Fibroblast of the aortic adventitia (primary cell): ENCODE measurements around the gene DAG1. TPM values are rescaled to one million over a fixed set of nuclear protein-coding genes. Genes with fewer than 3 reads are reported as not detected.

Experiments used
- DNase-seq: peaks from one replicate; pipeline ENCODE4 v3.0.0-alpha.2; 2010; ENCODE audit warnings: low read depth
- H3K4me3 ChIP-seq: 2 replicates; pipeline ENCODE4 v1.5.1; 2011; ENCODE audit warnings: low read depth, mild to moderate bottlenecking, control low read depth, low read length, moderate library complexity
- total RNA-seq: library from RNA; depleted of rRNA; stranded (reverse); fragments of >200 nt; gene quantifications from 2 replicates; pipeline ENCODE4 v1.2.3, GENCODE V29; 2012; ENCODE audit warnings: low replicate concordance
- TF ChIP-seq, protein P1 (sequence below): IDR thresholded peaks from 2 replicates; pipeline ENCODE4 v1.5.1; 2011; ENCODE audit warnings: mild to moderate bottlenecking, low read length, control low read depth, inconsistent platforms; ENCODE audit not compliant: insufficient read depth

Gene DAG1
- total RNA-seq, 1 donor = 63.4 TPM

DNA sequence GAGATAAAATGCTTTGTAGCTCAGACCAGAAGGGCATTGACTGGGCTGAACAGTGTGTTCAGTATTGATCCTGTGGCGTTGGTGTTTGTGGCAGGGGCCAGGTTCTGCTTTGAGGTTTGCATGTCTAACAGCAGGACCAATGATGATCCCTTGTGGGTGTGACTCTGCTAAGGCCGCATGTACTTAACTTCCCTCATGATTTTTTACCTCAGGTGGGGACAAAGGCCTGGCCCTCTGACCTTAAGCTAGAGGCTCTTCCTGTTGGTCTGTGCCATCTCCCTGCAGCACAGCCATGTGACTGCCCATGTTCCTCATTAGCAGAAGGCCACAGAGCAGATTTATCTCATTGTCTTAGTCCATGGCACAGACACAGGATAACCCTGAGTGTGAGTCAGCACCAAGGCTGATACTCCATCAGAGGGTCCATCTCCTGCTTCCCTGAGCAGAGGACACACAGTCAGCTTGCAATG is 49.9 kb downstream of the DAG1 start:
- DNase-seq = no peak

GRCh38 chr3:49523756-49524747 is 54.0 kb downstream of the DAG1 start:
- TF ChIP-seq, protein P1, sequence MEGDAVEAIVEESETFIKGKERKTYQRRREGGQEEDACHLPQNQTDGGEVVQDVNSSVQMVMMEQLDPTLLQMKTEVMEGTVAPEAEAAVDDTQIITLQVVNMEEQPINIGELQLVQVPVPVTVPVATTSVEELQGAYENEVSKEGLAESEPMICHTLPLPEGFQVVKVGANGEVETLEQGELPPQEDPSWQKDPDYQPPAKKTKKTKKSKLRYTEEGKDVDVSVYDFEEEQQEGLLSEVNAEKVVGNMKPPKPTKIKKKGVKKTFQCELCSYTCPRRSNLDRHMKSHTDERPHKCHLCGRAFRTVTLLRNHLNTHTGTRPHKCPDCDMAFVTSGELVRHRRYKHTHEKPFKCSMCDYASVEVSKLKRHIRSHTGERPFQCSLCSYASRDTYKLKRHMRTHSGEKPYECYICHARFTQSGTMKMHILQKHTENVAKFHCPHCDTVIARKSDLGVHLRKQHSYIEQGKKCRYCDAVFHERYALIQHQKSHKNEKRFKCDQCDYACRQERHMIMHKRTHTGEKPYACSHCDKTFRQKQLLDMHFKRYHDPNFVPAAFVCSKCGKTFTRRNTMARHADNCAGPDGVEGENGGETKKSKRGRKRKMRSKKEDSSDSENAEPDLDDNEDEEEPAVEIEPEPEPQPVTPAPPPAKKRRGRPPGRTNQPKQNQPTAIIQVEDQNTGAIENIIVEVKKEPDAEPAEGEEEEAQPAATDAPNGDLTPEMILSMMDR = no peak
- H3K4me3 ChIP-seq = no peak overlapping the region
- DNase-seq = no peak

More for the DNA sequence above, 49.9 kb downstream of the DAG1 start:
- no peak overlapping the region for H3K4me3 ChIP-seq
- TF ChIP-seq, protein P1 = no peak

GRCh38 chr3:49529567-49529966 is 59.5 kb downstream of the DAG1 start:
- no peak overlapping the region for H3K4me3 ChIP-seq
- DNase-seq = no peak
- TF ChIP-seq, protein P1 = no peak

- no peak for DNase-seq
- TF ChIP-seq, protein P1 = no peak
These were observed 60.2 kb downstream of the DAG1 start for GRCh38 chr3:49530231-49530630.

DNA sequence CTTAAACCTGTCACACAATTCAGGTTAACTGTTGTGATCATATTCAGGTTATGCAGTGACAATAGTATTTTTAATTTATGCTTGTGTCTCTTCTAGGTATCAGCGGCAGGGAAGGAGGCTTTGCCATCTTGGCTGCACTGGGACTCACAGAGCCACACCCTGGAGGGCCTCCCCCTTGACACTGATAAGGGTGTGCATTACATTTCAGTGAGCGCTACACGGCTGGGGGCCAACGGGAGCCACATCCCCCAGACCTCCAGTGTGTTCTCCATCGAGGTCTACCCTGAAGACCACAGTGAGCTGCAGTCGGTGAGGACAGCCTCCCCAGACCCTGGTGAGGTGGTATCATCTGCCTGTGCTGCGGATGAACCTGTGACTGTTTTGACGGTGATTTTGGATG is 60.6 kb downstream of the DAG1 start:
- TF ChIP-seq, protein P1 = no peak
- DNase-seq = no peak
- no peak overlapping the region for H3K4me3 ChIP-seq

More at GRCh38 chr3:49530231-49530630, 60.2 kb downstream of the DAG1 start:
- no peak overlapping the region for H3K4me3 ChIP-seq

DNA sequence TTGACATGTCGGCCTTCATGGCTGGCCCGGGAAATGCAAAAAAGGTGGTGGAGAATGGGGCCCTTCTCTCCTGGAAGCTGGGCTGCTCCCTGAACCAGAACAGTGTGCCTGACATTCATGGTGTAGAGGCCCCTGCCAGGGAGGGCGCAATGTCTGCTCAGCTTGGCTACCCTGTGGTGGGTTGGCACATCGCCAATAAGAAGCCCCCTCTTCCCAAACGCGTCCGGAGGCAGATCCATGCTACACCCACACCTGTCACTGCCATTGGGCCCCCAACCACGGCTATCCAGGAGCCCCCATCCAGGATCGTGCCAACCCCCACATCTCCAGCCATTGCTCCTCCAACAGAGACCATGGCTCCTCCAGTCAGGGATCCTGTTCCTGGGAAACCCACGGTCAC is 61.2 kb downstream of the DAG1 start:
- TF ChIP-seq, protein P1 = no peak
- H3K4me3 ChIP-seq = no peak overlapping the region
- DNase-seq = no peak
